Aorta (tissue), 5 donors: ENCODE results near the gene ANKRD13D. TPM values are rescaled to one million over a fixed set of nuclear protein-coding genes. Genes with fewer than 3 reads are reported as not detected.
"Not testable (repeated sequence)": the region's sequence is repeated elsewhere in the genome, so short reads cannot be mapped to it uniquely, and the experiment has no call there.

ENCODE experiments used
- ATAC-seq: fragments of 200-7000 bp; cut with Tn5 transposase; one replicate; pipeline ENCODE4 v1.9.1; 2022; ENCODE audit warnings: moderate library complexity; ENCODE audit not compliant: low FRiP score
- DNase-seq, 2 donors: peaks; one replicate each; pipeline ENCODE4 v3.0.0-alpha.2; 2020
- H3K27ac ChIP-seq, 2 donors: one replicate each; pipeline ENCODE4 v1.5.1; 2013; ENCODE audit warnings: low read length in 2 of 2, mild to moderate bottlenecking in 2 of 2, moderate library complexity in 2 of 2, control low read depth in 1 of 2, inconsistent platforms in 1 of 2, low read depth in 1 of 2
- H3K27me3 ChIP-seq, 2 donors: one replicate each; pipeline ENCODE4 v1.6.1; 2013; ENCODE audit warnings: control low read depth in 1 of 2, low read length in 1 of 2, mild to moderate bottlenecking in 1 of 2, moderate library complexity in 1 of 2; ENCODE audit not compliant: insufficient read depth in 2 of 2, control insufficient read depth in 1 of 2
- H3K36me3 ChIP-seq, 2 donors: one replicate each; pipeline ENCODE4 v1.6.1; 2013; ENCODE audit warnings: control low read depth in 1 of 2, low read length in 1 of 2, mild to moderate bottlenecking in 1 of 2; ENCODE audit not compliant: insufficient read depth in 2 of 2, control insufficient read depth in 1 of 2
- H3K4me1 ChIP-seq, 2 donors: one replicate each; pipeline ENCODE4 v1.6.1; 2013; ENCODE audit warnings: low read length in 2 of 2, control low read depth in 1 of 2, mild to moderate bottlenecking in 1 of 2, moderate library complexity in 1 of 2; ENCODE audit not compliant: insufficient read depth in 2 of 2, control insufficient read depth in 1 of 2
- H3K4me3 ChIP-seq, 2 donors: one replicate each; pipeline ENCODE4 v1.5.1; 2013; ENCODE audit warnings: low read length in 2 of 2, control low read depth in 1 of 2, mild to moderate bottlenecking in 1 of 2
- H3K9me3 ChIP-seq: one replicate; pipeline ENCODE4 v1.6.1; 2013; ENCODE audit warnings: mild to moderate bottlenecking, low read length; ENCODE audit not compliant: control insufficient read depth
- WGBS, 2 donors: extraction: QIAGEN DNeasy Blood & Tissue Kit; methylation state at CpG; one replicate each; pipeline ENCODE4 v1.1.7; 2013; 5-methylcytosine and 5-hydroxymethylcytosine counted together
- intact Hi-C, 2 donors: fragments of 100-400 bp; cut with DNase I; formaldehyde crosslinking; loops; one replicate each; pipeline versions ENCODE4 v1.14.2 to v1.15.0; 2022
- polyA plus RNA-seq, 2 donors: library from polyadenylated mRNA; stranded (reverse); fragments of 200-250 nt; gene quantifications; one replicate each; pipeline ENCODE4 v1.2.3, GENCODE V29; 2013
- total RNA-seq, 2 donors: library from RNA; stranded (reverse); fragmentation: NEBNext Ultra II Directional; extraction: Animal tissue kit (Norgen Biotek cat#: 25700); gene quantifications; one replicate each; pipeline ENCODE4 v1.2.1, GENCODE V29; 2021
- donor health status: healthy with polysubstance abuse.
- donor health status: Bipolar disorder and iron deficiency.
- donor health status: DM: no; HTN: no; CAD: no.
- donor health status: DM: no; HTN: no; CAD: no.
- donor health status: DM: yes; HTN: yes; CAD: no.

ANKRD13D gene
- total and polyA plus RNA-seq, 4 donors: 16.8 to 100 (median 69.7) TPM

- DNase-seq: peak; percentile 97 to 99
- Histone ChIP-seq H3K4me1 (no peaks in the 10 kb centered on the region), H3K27me3 (no peaks in the 10 kb centered on the region), H3K36me3 (no peaks in the 10 kb centered on the region), H3K4me3 (peak overlapping the region; percentile 45 to 67), H3K27ac (peak overlapping the region in 1 of 2 donors; percentile 64), H3K9me3 (no peaks in the 10 kb centered on the region)
- intact Hi-C loops: loop anchor here (1.0 to 5.0 kb wide), 3 partner anchors 51 to 235 kb away; partner anchors contain the start of gene GRK2 (in 1 of the 2)
- 0 to 1% methylated on average over 50 to 55 of the region's 55 CpGs for WGBS, 2 donors
- peak; percentile 97 for ATAC-seq
Measured at GRCh38 chr11:67317205-67317887, 28.2 kb downstream of the ANKRD13D start.

GRCh38 chr11:67317888-67318555 lies 28.9 kb downstream of the ANKRD13D start:
- no peaks in the 10 kb centered on the region for H3K9me3 ChIP-seq
- ATAC-seq: peak; percentile 24
- WGBS, 2 donors: 0 to 1% methylated on average over 45 to 53 of the region's 53 CpGs

GRCh38 chr11:67318876-67319275 lies 29.8 kb downstream of the ANKRD13D start:
- DNase-seq, ATAC-seq, H3K27ac ChIP-seq, H3K36me3 ChIP-seq, H3K4me3 ChIP-seq, H3K27me3 ChIP-seq, H3K9me3 ChIP-seq, H3K4me1 ChIP-seq: not testable (repeated sequence)
- intact Hi-C loops: loop anchor here in 1 of 2 donors (5.0 kb wide), 1 partner anchor 237 kb away; no protein-coding TSS in a partner anchor
- 90 to 93% methylated on average over 12 of the region's 12 CpGs for WGBS, 2 donors

More at GRCh38 chr11:67317888-67318555, 28.9 kb downstream of the ANKRD13D start:
- H3K36me3 ChIP-seq: no peaks in the 10 kb centered on the region
- DNase-seq: no peak
- H3K27me3 ChIP-seq: no peaks in the 10 kb centered on the region
- H3K4me1 ChIP-seq: no peaks in the 10 kb centered on the region
- intact Hi-C loops: loop anchor here (1.0 to 5.0 kb wide), 3 partner anchors 52 to 236 kb away; partner anchors contain the start of gene GRK2 (in 1 of the 2)
- no peak overlapping the region for H3K27ac ChIP-seq
- H3K4me3 ChIP-seq: peak overlapping the region; percentile 45 to 64

- Histone ChIP-seq H3K27me3 (no peaks in the 10 kb centered on the region), H3K9me3 (no peaks in the 10 kb centered on the region), H3K27ac (no peak overlapping the region), H3K36me3 (no peaks in the 10 kb centered on the region), H3K4me1 (no peaks in the 10 kb centered on the region), H3K4me3 (no peak overlapping the region)
- ATAC-seq (no peak), DNase-seq (no peak)
- intact Hi-C loops: no loop called here
- WGBS, 2 donors: 88 to 92% methylated on average over 3 of the region's 3 CpGs
Measured at GRCh38 chr11:67320011-67320410, 30.9 kb downstream of the ANKRD13D start.

- no peaks in the 10 kb centered on the region for H3K36me3 ChIP-seq
- peak in 1 of 2 donors; percentile 51 for DNase-seq
- intact Hi-C loops: no loop called here
- H3K27me3 ChIP-seq: no peaks in the 10 kb centered on the region
- H3K4me1 ChIP-seq: no peaks in the 10 kb centered on the region
- 91 to 94% methylated on average over 2 of the region's 2 CpGs for WGBS, 2 donors
- no peak overlapping the region for H3K4me3 ChIP-seq
- no peak for ATAC-seq
- no peaks in the 10 kb centered on the region for H3K9me3 ChIP-seq
- H3K27ac ChIP-seq: no peak overlapping the region
Measured at GRCh38 chr11:67320691-67321090, 31.6 kb downstream of the ANKRD13D start.

GRCh38 chr11:67321313-67321871 lies 32.3 kb downstream of the ANKRD13D start:
- no peak for ATAC-seq
- Histone ChIP-seq H3K27ac (no peak overlapping the region), H3K36me3 (no peaks in the 10 kb centered on the region), H3K4me3 (no peak overlapping the region), H3K4me1 (no peaks in the 10 kb centered on the region), H3K9me3 (no peaks in the 10 kb centered on the region), H3K27me3 (no peaks in the 10 kb centered on the region)
- intact Hi-C loops: no loop called here
- WGBS, 2 donors: 90 to 92% methylated on average over 6 of the region's 6 CpGs
- DNase-seq: no peak

- H3K4me1 ChIP-seq: no peaks in the 10 kb centered on the region
- no peak overlapping the region for H3K27ac ChIP-seq
- H3K36me3 ChIP-seq: no peaks in the 10 kb centered on the region
- intact Hi-C loops: no loop called here
- no peaks in the 10 kb centered on the region for H3K9me3 ChIP-seq
- H3K4me3 ChIP-seq: no peak overlapping the region
- no peaks in the 10 kb centered on the region for H3K27me3 ChIP-seq
- DNase-seq (peak in 1 of 2 donors; percentile 50), ATAC-seq (no peak)
- 92 to 94% methylated on average over 3 of the region's 3 CpGs for WGBS, 2 donors
Measured at GRCh38 chr11:67322049-67322448, 32.9 kb downstream of the ANKRD13D start.

GRCh38 chr11:67323526-67323925 lies 34.4 kb downstream of the ANKRD13D start:
- no peak for ATAC-seq
- H3K9me3 ChIP-seq: no peaks in the 10 kb centered on the region
- no peak overlapping the region for H3K27ac ChIP-seq
- no peaks in the 10 kb centered on the region for H3K27me3 ChIP-seq
- intact Hi-C loops: no loop called here
- DNase-seq: no peak
- WGBS, 2 donors: 90 to 91% methylated on average over 7 of the region's 7 CpGs
- no peaks in the 10 kb centered on the region for H3K36me3 ChIP-seq
- no peaks in the 10 kb centered on the region for H3K4me1 ChIP-seq
- H3K4me3 ChIP-seq: no peak overlapping the region
